ENCODE measurements around the gene MRPS35. TPM values are rescaled to one million over a fixed set of nuclear protein-coding genes. Genes with fewer than 3 reads are reported as not detected.
A peak's percentile ranks its signal among the peaks of the same experiment; 100 is the strongest.

Gene MRPS35
- total RNA-seq, 4 donors from 2014 or later: 34.5 to 39.5 (median 37.6) TPM

- WGBS: 69% methylated on average over 5 of the region's 5 CpGs
- H3K27ac ChIP-seq (replicated peaks in 1 of 4): no peak overlapping the region
- no peak for DNase-seq (ENCODE audit: extremely low spot score)
- H3K27me3 ChIP-seq: no peaks in the 10 kb centered on the region
- no peaks in the 10 kb centered on the region for H3K4me1 ChIP-seq
- H3K9me3 ChIP-seq: no peaks in the 10 kb centered on the region
- no peak for TF ChIP-seq CTCF (IDR thresholded peaks at IDR 0.05)
- no peak overlapping the region for H3K4me3 ChIP-seq
- intact Hi-C loops (cut with DNase I): no loop called here
- no peaks in the 10 kb centered on the region for H3K36me3 ChIP-seq
These were observed 61.9 kb downstream of the MRPS35 start for GRCh38 chr12:27772328-27773049.

GRCh38 chr12:27777141-27777540 is 66.5 kb downstream of the MRPS35 start:
- Histone ChIP-seq H3K4me3 (no peak overlapping the region), H3K27me3 (no peaks in the 10 kb centered on the region), H3K4me1 (peaks cover 12 to 27% (median 24%) of the 10 kb centered on the region in 4 donors), H3K27ac (replicated peaks in 1 of 4) (no peak overlapping the region), H3K36me3 (no peaks in the 10 kb centered on the region), H3K9me3 (no peaks in the 10 kb centered on the region)
- WGBS: 85% methylated on average over 5 of the region's 5 CpGs
- TF ChIP-seq POLR2A (IDR thresholded peaks at IDR 0.05; ENCODE audit: low read depth): no peak
- no peak for TF ChIP-seq EP300 (IDR thresholded peaks at IDR 0.05)
- TF ChIP-seq CTCF (IDR thresholded peaks at IDR 0.05): no peak
- no peak for TF ChIP-seq POLR2AphosphoS5 (IDR thresholded peaks at IDR 0.05)
- intact Hi-C loops (cut with DNase I): no loop called here
- no peak for DNase-seq (ENCODE audit: extremely low spot score)

GRCh38 chr12:27778206-27778605 is 67.6 kb downstream of the MRPS35 start:
- Histone ChIP-seq H3K4me1 (peaks cover 17 to 38% (median 34%) of the 10 kb centered on the region in 4 donors), H3K27ac (replicated peaks in 1 of 4) (no peak overlapping the region), H3K9me3 (no peaks in the 10 kb centered on the region), H3K27me3 (no peaks in the 10 kb centered on the region), H3K4me3 (no peak overlapping the region), H3K36me3 (no peaks in the 10 kb centered on the region)
- 60% methylated on average over 1 of the region's 1 CpG for WGBS
- no peak for DNase-seq (ENCODE audit: extremely low spot score)
- intact Hi-C loops (cut with DNase I): no loop called here
- TF ChIP-seq POLR2AphosphoS5 (IDR thresholded peaks at IDR 0.05): no peak
- no peak for TF ChIP-seq CTCF (IDR thresholded peaks at IDR 0.05)
- no peak for TF ChIP-seq EP300 (IDR thresholded peaks at IDR 0.05)
- TF ChIP-seq POLR2A (IDR thresholded peaks at IDR 0.05; ENCODE audit: low read depth): no peak

GRCh38 chr12:27779416-27779919 is 68.8 kb downstream of the MRPS35 start:
- H3K4me1 ChIP-seq: peaks cover 17 to 51% (median 46%) of the 10 kb centered on the region in 4 donors
- WGBS: 0% methylated on average over 17 of the region's 36 CpGs
- intact Hi-C loops (cut with DNase I): no loop called here
- H3K9me3 ChIP-seq: no peaks in the 10 kb centered on the region
- H3K4me3 ChIP-seq: peak overlapping the region; percentile 88 to 90 (median 88)
- no peak for DNase-seq (ENCODE audit: extremely low spot score)
- H3K27ac ChIP-seq (replicated peaks in 1 of 4): peak overlapping the region; percentile 95 to 97 (median 96)
- H3K27me3 ChIP-seq: no peaks in the 10 kb centered on the region
- no peaks in the 10 kb centered on the region for H3K36me3 ChIP-seq
- TF ChIP-seq POLR2AphosphoS5 (IDR thresholded peaks at IDR 0.05): no peak
- TF ChIP-seq EP300 (IDR thresholded peaks at IDR 0.05): no peak
- no peak for TF ChIP-seq POLR2A (IDR thresholded peaks at IDR 0.05; ENCODE audit: low read depth)
- no peak for TF ChIP-seq CTCF (IDR thresholded peaks at IDR 0.05)
